NCI-H146 treated with DMSO at 0.1 percent for 48 hours (cell line): ENCODE data around the gene BDKRB2.
A peak's percentile ranks its signal among the peaks of the same experiment; 100 is the strongest.

Experiments
- DNase-seq: peaks from one replicate; lab custom pipeline; 2025; ENCODE audit not compliant: unreplicated experiment; lab: John Stamatoyannopoulos, UW

BDKRB2 gene

GRCh38 chr14:96268431-96269358, 64.1 kb downstream of the BDKRB2 start:
- no peak for DNase-seq

GRCh38 chr14:96269359-96269710, 64.7 kb downstream of the BDKRB2 start:
- DNase-seq: no peak

- DNase-seq: no peak
Observed at GRCh38 chr14:96270565-96271420, 66.2 kb downstream of the BDKRB2 start.

- DNase-seq: no peak
Observed at GRCh38 chr14:96271421-96271762, 66.8 kb downstream of the BDKRB2 start.

GRCh38 chr14:96272777-96273473, 68.3 kb downstream of the BDKRB2 start:
- DNase-seq: no peak

GRCh38 chr14:96273629-96274028, 69.0 kb downstream of the BDKRB2 start:
- no peak for DNase-seq

- DNase-seq: no peak
Observed at GRCh38 chr14:96274122-96274521, 69.5 kb downstream of the BDKRB2 start.

GRCh38 chr14:96274543-96274942, 69.9 kb downstream of the BDKRB2 start:
- DNase-seq: no peak

- peak; percentile 7 for DNase-seq
Observed at GRCh38 chr14:96275177-96276112, 70.8 kb downstream of the BDKRB2 start.

GRCh38 chr14:96277890-96278289, 73.3 kb downstream of the BDKRB2 start:
- no peak for DNase-seq

GRCh38 chr14:96279564-96279963, 74.9 kb downstream of the BDKRB2 start:
- DNase-seq: no peak

GRCh38 chr14:96280104-96280503, 75.5 kb downstream of the BDKRB2 start:
- DNase-seq: no peak

- DNase-seq: no peak
Observed at GRCh38 chr14:96281486-96281885, 76.8 kb downstream of the BDKRB2 start.

GRCh38 chr14:96284008-96284407, 79.4 kb downstream of the BDKRB2 start:
- no peak for DNase-seq

- DNase-seq: no peak
Observed at GRCh38 chr14:96284430-96284829, 79.8 kb downstream of the BDKRB2 start.

GRCh38 chr14:96285667-96286066, 81.0 kb downstream of the BDKRB2 start:
- DNase-seq: no peak

- no peak for DNase-seq
Observed at GRCh38 chr14:96286251-96286650, 81.6 kb downstream of the BDKRB2 start.

GRCh38 chr14:96287856-96288255, 83.2 kb downstream of the BDKRB2 start:
- DNase-seq: no peak
